Left ventricle myocardium superior (tissue), 1 donor: ENCODE results near the gene COL5A1. TPM values are rescaled to one million over a fixed set of nuclear protein-coding genes. Genes with fewer than 3 reads are reported as not detected.
A peak's percentile ranks its signal among the peaks of the same experiment; 100 is the strongest.

Experiments used
- ATAC-seq: fragments of 200-7000 bp; cut with Tn5 transposase; one replicate; pipeline ENCODE4 v1.9.1; 2020; ENCODE audit warnings: mild to moderate bottlenecking, moderate library complexity
- DNase-seq: peaks from one replicate; pipeline ENCODE4 v3.0.0-alpha.2; 2020
- intact Hi-C: fragments of 100-400 bp; cut with micrococcal nuclease; formaldehyde crosslinking; loops from one replicate; pipeline ENCODE4 v1.11.0; 2022
- total RNA-seq: library from RNA; stranded (reverse); fragmentation: NEBNext Ultra II Directional; extraction: Animal tissue kit (Norgen Biotek cat#: 25700); gene quantifications from one replicate; pipeline ENCODE4 v1.2.1, GENCODE V29; 2021
- donor health status: DM: no; HTN: yes; CAD: no; lungs with severe emphysema.

The COL5A1 gene
- total RNA-seq, 1 donor from 2014 or later: 14.8 TPM

DNA sequence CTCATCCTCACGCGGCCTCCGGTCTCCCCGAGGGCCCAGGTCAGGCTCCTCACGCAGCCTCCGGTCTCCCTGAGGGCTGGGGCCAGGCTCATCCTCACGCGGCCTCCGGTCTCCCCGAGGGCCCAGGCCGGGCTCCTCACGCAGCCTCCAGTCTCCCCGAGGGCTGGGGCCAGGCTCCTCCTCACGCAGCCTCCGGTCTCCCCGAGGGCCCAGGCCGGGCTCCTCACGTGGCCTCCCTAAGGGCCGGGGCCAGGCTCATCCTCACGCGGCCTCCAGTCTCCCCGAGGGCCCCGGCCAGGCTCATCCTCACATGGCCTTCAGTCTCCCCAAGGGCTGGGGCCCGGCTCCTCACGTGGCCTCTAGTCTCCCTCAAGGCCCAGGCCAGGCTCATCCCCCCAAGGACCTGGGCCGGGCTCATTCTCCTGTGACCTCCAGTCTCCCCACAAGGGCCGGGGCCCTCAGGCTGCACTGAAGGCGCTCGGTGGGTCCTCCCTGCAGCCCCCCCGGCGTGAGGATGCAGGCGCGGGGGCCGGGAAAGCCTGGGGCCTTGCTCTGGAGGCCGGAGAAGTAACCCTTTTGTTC, 187.8 kb downstream of the COL5A1 start:
- DNase-seq: no peak
- intact Hi-C loops: no loop called here
- peak; percentile 15 for ATAC-seq

DNA sequence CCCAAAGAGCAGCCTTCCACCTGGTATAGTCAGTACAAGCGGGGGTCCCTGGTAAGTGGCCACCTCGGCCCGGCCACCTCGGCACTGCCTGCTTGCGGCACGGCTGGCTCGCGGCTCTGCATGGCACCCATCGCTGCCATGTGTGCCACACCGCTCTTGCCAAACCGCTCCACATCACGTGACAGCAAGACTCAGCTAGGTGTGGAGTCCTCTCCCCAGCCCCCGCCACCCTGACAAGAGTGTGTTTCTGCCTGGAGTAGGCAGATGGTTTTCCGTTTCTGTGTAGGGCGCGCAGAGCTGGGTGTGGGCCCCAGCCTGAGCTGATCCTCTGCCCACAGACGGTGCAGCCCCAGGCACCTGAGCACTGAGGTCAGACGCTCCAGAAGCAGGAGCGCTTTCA, 188.5 kb downstream of the COL5A1 start:
- ATAC-seq: no peak
- DNase-seq: no peak
- intact Hi-C loops: no loop called here

DNA sequence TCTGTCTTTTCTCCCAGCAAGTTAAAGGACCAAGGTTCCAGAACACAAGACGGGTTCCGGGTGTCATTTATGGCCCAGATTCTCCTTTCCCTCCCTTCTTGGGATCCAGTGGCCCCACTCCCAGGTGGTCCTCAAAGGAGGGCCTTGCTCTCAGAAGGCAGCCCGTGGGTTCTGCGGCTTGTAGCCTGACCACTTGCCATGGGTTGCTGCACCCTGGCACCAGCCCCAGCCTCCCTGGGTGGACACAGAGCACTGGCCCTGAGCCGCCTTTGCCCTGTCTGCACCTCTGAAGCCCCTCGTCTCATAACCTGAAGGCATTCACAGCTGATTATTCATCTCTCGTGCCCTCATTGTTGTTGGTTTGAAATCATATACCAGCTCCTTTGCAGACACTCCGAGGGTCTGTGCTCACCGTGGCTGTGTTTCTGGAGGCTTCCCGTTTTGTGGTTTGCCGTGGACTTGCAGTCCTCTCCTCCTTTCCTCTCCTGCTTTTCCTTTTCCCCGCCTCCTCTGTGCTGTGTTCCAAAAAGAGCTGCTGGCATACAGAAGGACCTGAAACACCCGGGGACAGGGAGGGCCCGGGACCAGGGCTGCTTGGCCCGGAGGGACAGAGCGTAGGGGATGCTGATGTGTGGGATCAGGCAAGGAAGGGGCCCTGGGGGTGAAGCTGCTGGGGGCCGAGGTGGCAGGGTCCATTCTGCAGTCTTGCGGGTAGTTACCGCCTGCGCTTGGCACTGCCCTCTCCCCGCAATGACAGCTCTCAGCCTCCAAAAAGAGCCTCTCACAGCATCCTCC, 189.5 kb downstream of the COL5A1 start:
- DNase-seq (no peak), ATAC-seq (no peak)
- intact Hi-C loops: no loop called here

DNA sequence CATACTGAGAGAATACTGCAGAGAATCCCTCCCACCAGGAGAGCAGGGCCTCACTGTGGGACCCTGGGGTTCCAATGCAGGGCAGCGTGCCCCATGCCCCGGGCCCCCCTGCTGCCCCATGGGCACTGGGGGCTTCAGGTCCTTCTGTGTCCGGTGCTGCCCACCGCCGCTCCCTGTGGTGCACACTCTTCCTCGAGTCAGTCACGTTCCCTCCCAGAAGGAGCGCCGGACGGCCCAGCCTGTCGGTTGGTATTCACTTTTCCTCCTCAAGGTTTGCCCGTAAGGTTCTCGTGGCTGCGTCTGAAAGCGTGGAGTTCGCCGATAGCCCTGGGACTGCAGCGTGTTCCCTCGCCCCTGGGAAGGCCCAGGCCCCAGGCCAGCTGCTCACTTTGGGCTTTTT, 190.9 kb downstream of the COL5A1 start:
- ATAC-seq (no peak), DNase-seq (no peak)
- intact Hi-C loops: no loop called here

- intact Hi-C loops: no loop called here
- ATAC-seq (no peak), DNase-seq (no peak)
These were observed 191.8 kb downstream of the COL5A1 start for GRCh38 chr9:134833294-134833880.

GRCh38 chr9:134834217-134834956, 192.8 kb downstream of the COL5A1 start:
- intact Hi-C loops: no loop called here
- ATAC-seq (no peak), DNase-seq (no peak)

- intact Hi-C loops: no loop called here
- DNase-seq: no peak
- no peak for ATAC-seq
These were observed 193.4 kb downstream of the COL5A1 start for GRCh38 chr9:134834957-134835419.

DNA sequence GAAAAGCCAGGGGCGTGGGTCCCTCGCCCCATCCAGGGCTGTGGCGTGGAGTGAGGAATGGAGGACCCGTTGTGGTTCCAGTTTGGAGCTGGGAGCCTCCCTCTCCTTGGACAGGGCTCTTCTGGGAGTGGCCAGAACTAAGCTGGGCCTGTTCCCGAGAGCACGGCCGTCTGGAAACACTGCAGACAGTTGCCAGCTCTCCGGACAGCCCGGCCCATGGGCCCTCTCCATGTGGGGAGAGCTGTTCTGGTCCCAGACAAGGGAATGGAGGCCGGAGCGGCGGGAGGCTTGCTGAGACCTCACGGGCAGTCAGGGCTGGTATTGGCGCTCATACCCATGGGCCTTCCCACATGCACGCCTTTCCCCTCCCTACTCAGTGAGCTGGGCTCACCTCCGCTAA, 193.8 kb downstream of the COL5A1 start:
- peak; percentile 81 for ATAC-seq
- DNase-seq: peak; percentile 74
- intact Hi-C loops: no loop called here

- no peak for ATAC-seq
- intact Hi-C loops: no loop called here
- DNase-seq: no peak
These were observed 194.4 kb downstream of the COL5A1 start for GRCh38 chr9:134835987-134836386.

DNA sequence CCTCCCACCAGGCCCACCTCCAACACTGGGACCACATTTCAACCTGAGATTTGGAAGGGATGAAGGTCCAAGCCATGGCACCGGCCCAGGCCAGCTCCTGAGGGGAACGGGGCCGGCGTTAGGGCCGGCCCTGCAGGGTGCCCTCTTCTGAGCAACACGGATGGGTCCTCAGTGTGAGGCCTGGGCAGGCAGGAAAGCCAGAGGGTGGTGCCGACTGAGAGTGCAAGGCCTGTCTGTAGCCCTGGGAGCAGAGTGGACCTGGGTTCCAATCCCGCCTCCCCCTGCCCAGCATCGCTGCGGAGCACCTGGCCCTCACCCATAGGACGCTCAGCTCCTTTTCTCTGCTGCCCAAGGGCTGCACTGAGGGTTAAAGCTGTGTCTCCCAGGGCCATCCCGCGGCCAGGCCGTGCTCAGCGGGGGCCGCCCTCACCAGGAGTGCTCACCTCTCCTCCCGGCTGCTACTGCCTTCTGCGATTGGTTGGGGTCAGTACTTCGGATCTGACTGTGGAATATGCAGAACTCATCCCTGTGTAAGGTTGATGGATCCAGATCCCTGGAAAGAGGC, 194.9 kb downstream of the COL5A1 start:
- ATAC-seq: no peak
- intact Hi-C loops: no loop called here
- no peak for DNase-seq

GRCh38 chr9:134837529-134837928, 195.9 kb downstream of the COL5A1 start:
- DNase-seq (no peak), ATAC-seq (no peak)
- intact Hi-C loops: no loop called here

DNA sequence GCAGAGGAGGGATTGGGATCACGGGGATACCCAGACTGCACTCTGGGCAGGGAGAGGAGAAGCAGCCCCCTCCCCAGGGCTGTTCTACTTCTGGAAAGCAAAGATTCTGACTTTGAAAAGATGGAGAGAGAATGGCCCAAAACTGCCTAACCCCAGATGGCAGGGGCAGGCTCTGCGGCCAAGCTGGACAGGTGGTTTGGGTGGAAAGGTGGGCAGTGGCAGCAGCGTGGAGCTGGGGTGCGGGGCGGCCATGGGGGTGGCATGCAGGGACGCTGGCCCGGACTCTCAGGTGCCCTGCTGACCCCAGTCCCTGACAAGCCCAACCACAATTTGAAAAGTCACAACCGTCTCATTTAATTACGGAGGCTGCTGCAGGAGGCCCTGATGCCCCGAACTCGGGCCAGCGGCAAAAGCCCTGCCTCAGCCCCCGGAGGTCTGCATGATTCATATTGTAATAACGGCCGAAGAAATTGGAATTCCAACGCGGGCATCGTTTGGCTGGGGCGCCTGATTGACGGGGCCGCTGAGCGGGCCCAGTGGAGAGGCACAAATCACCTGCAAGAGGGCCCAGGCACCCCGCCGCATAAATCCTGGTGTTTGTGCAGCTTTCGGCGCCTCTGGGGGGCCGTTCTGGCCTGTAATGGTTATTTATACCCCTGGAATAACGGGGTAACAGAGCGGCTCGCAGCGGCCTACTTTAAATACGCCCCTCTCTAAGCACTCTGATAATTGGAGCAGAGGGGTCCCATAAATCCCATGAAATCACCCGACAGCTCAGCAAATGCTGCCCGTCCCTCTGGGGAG, 197.2 kb downstream of the COL5A1 start:
- ATAC-seq: no peak
- DNase-seq: no peak
- intact Hi-C loops: no loop called here

- intact Hi-C loops: no loop called here
- no peak for ATAC-seq
- no peak for DNase-seq
These were observed 198.0 kb downstream of the COL5A1 start for GRCh38 chr9:134839455-134840125.

DNA sequence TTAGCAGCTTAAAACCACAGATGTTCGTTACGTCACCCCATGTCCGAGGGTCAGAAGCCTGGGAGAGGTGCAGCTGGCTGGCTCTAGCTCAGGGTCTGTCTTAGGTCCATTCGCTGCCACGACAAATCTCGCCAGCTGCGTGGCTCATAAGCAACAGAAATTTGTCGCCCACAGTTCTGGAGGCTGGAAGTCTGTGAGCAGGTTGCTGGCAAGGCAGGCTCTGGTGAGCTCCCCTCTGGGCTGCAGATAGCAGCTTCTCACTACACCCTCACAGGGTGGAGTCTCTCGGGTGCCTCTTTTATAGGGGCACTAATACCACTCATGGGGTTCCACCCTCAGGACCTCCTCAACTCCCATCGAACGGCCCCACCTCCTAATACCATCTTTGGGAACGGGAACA, 198.9 kb downstream of the COL5A1 start:
- intact Hi-C loops: no loop called here
- DNase-seq (no peak), ATAC-seq (no peak)

- intact Hi-C loops: no loop called here
- DNase-seq (no peak), ATAC-seq (no peak)
These were observed 199.7 kb downstream of the COL5A1 start for GRCh38 chr9:134841180-134841904.

DNA sequence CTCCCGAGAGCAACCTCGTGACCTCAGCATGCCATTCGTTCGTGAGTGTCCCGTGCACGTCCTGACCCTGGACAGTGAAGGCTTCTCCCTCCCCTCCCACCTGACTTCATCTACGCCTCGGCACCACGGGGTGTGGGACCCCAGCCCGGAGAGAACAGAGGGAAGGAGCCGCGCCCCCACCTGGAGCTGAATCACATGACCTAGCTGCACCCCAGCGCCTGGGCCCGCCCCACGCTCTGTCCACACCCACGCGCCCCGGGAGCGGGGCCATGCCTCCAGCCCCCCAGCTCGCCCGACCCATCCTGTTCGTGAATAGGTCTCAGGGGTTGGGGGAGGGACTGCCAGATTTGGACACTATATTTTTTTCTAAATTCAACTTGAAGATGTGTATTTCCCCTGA, 200.7 kb downstream of the COL5A1 start:
- no peak for ATAC-seq
- DNase-seq: no peak
- intact Hi-C loops: no loop called here

DNA sequence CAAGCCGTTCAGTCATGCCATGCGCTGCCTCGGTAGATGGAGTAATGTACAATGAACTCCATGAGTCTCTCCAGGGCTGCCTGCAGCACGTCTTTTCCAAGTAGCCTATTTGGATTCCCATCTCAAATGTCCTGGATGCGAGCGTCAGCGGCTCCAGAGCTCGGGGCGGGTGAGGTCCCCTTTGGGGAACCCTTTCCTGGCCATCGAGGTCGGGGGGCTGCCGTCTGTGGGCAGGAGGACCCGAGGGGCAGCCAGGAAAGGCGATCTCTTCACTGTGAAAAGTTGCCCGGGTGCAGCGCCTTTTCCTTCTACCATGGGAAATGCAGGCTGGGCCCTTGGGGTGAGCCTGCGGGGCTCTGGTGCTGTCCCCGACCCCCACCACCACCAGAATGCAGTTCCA, 202.1 kb downstream of the COL5A1 start:
- ATAC-seq (no peak), DNase-seq (no peak)
- intact Hi-C loops: no loop called here

GRCh38 chr9:134844821-134845220, 203.2 kb downstream of the COL5A1 start:
- no peak for ATAC-seq
- DNase-seq: no peak
- intact Hi-C loops: no loop called here
